Peyer's patch (tissue), 4 donors: ENCODE data around the gene DPPA5.

Source experiments
- CTCF ChIP-seq, 6 experiments: fragments of 450-650 bp in 4 of 6; fragments of 200-600 bp in 2 of 6; sonication (generic) in 1 of 6; IDR thresholded peaks; one replicate each; pipeline ENCODE4 v1.5.1; 2017 to 2019; ENCODE audit warnings: antibody characterized with exemption in 6 of 6, mild to moderate bottlenecking in 3 of 6, moderate library complexity in 1 of 6
- POLR2A ChIP-seq, 2 donors: fragments of 450-650 bp; IDR thresholded peaks; one replicate each; pipeline ENCODE4 v1.5.1; 2017; ENCODE audit warnings: antibody characterized with exemption in 2 of 2, mild to moderate bottlenecking in 2 of 2, moderate library complexity in 2 of 2

- no peak for TF ChIP-seq POLR2A (IDR thresholded peaks at IDR 0.05)
- TF ChIP-seq CTCF (IDR thresholded peaks at IDR 0.05): no peak
Measured at GRCh38 chr6:73389854-73390253, 35.8 kb upstream of the DPPA5 start.
